ENCODE results near the gene CFAP100.

Gene CFAP100

GRCh38 chr3:126433496-126434263 lies 39.0 kb downstream of the CFAP100 start:
- Histone ChIP-seq H3K79me2 (ENCODE audit: insufficient read depth, low read depth) (no peaks in the 10 kb centered on the region), H3K4me1 (ENCODE audit: low read depth, poor library complexity, severe bottlenecking) (no peaks in the 10 kb centered on the region), H3K27ac (no peak overlapping the region), H3K27me3 (ENCODE audit: insufficient read depth, low read depth) (no peaks in the 10 kb centered on the region), H3K4me3 (IDR thresholded peaks at IDR 0.05; ENCODE audit: insufficient read depth, low read depth, low read length) (no peak overlapping the region), H3K4me2 (no peak overlapping the region), H3K36me3 (ENCODE audit: insufficient read depth) (no peaks in the 10 kb centered on the region), H2AFZ (ENCODE audit: low read depth) (no peak overlapping the region), H3K9ac (no peak overlapping the region), H4K20me1 (ENCODE audit: insufficient read depth) (no peaks in the 10 kb centered on the region)
- TF ChIP-seq CTCF (conservative IDR thresholded peaks at IDR 0.05; ENCODE audit: low read depth, low read length): no peak

GRCh38 chr3:126434264-126434590 lies 39.5 kb downstream of the CFAP100 start:
- Histone ChIP-seq H3K9ac (no peak overlapping the region), H3K4me1 (ENCODE audit: low read depth, poor library complexity, severe bottlenecking) (no peaks in the 10 kb centered on the region), H3K36me3 (ENCODE audit: insufficient read depth) (no peaks in the 10 kb centered on the region), H3K79me2 (ENCODE audit: insufficient read depth, low read depth) (no peaks in the 10 kb centered on the region), H2AFZ (ENCODE audit: low read depth) (no peak overlapping the region), H4K20me1 (ENCODE audit: insufficient read depth) (no peaks in the 10 kb centered on the region), H3K4me2 (no peak overlapping the region), H3K27me3 (ENCODE audit: insufficient read depth, low read depth) (no peaks in the 10 kb centered on the region), H3K4me3 (IDR thresholded peaks at IDR 0.05; ENCODE audit: insufficient read depth, low read depth, low read length) (no peak overlapping the region), H3K27ac (no peak overlapping the region)
- no peak for TF ChIP-seq CTCF (conservative IDR thresholded peaks at IDR 0.05; ENCODE audit: low read depth, low read length)

- Histone ChIP-seq H3K27ac (no peak overlapping the region), H3K4me2 (no peak overlapping the region), H3K27me3 (ENCODE audit: insufficient read depth, low read depth) (no peaks in the 10 kb centered on the region), H4K20me1 (ENCODE audit: insufficient read depth) (no peaks in the 10 kb centered on the region), H3K4me1 (ENCODE audit: low read depth, poor library complexity, severe bottlenecking) (no peaks in the 10 kb centered on the region), H3K9ac (no peak overlapping the region), H3K36me3 (ENCODE audit: insufficient read depth) (no peaks in the 10 kb centered on the region), H2AFZ (ENCODE audit: low read depth) (no peak overlapping the region), H3K4me3 (IDR thresholded peaks at IDR 0.05; ENCODE audit: insufficient read depth, low read depth, low read length) (no peak overlapping the region), H3K79me2 (ENCODE audit: insufficient read depth, low read depth) (no peaks in the 10 kb centered on the region)
- no peak for TF ChIP-seq CTCF (conservative IDR thresholded peaks at IDR 0.05; ENCODE audit: low read depth, low read length)
These were observed 40.3 kb downstream of the CFAP100 start for GRCh38 chr3:126434931-126435411.

GRCh38 chr3:126435456-126436315 lies 41.0 kb downstream of the CFAP100 start:
- TF ChIP-seq CTCF (conservative IDR thresholded peaks at IDR 0.05; ENCODE audit: low read depth, low read length): no peak
- no peaks in the 10 kb centered on the region for H3K27me3 ChIP-seq (ENCODE audit: insufficient read depth, low read depth)
- no peak overlapping the region for H3K27ac ChIP-seq
- H3K4me2 ChIP-seq: no peak overlapping the region
- H2AFZ ChIP-seq (ENCODE audit: low read depth): no peak overlapping the region
- no peak overlapping the region for H3K9ac ChIP-seq
- H3K4me1 ChIP-seq (ENCODE audit: low read depth, poor library complexity, severe bottlenecking): no peaks in the 10 kb centered on the region
- H3K4me3 ChIP-seq (IDR thresholded peaks at IDR 0.05; ENCODE audit: insufficient read depth, low read depth, low read length): no peak overlapping the region
- no peaks in the 10 kb centered on the region for H3K79me2 ChIP-seq (ENCODE audit: insufficient read depth, low read depth)
- no peaks in the 10 kb centered on the region for H3K36me3 ChIP-seq (ENCODE audit: insufficient read depth)
- no peaks in the 10 kb centered on the region for H4K20me1 ChIP-seq (ENCODE audit: insufficient read depth)
